Tibial nerve (tissue), 4 donors: Measurements from ENCODE around the gene OR2B2.

ENCODE experiments used
- CTCF ChIP-seq, 5 experiments: fragments of 200-600 bp in 3 of 5; fragments of 450-650 bp in 2 of 5; sonication (generic) in 3 of 5; IDR thresholded peaks; one replicate each; pipeline ENCODE4 v1.5.1; 2016 to 2019; ENCODE audit warnings: antibody characterized with exemption in 5 of 5, mild to moderate bottlenecking in 3 of 5, moderate library complexity in 2 of 5
- EP300 ChIP-seq, 2 donors: sonication (generic); formaldehyde crosslinking; IDR thresholded peaks; one replicate each; pipeline ENCODE4 v1.6.1; 2017; ENCODE audit warnings: antibody characterized with exemption in 2 of 2, mild to moderate bottlenecking in 1 of 2
- POLR2A ChIP-seq, 2 donors: fragments of 450-650 bp; IDR thresholded peaks; one replicate each; pipeline ENCODE4 v1.6.1; 2017; ENCODE audit warnings: antibody characterized with exemption in 2 of 2, mild to moderate bottlenecking in 2 of 2, moderate library complexity in 2 of 2

- TF ChIP-seq CTCF (IDR thresholded peaks at IDR 0.05) (no peak), EP300 (IDR thresholded peaks at IDR 0.05) (no peak), POLR2A (IDR thresholded peaks at IDR 0.05) (no peak)
Observed at GRCh38 chr6:27957516-27957915, 45.3 kb upstream of the OR2B2 start.
